Testis (tissue), 2 donors: ENCODE data around the gene ZNRF3.

Source experiments
- POLR2A ChIP-seq: fragments of 450-650 bp; IDR thresholded peaks from one replicate; pipeline ENCODE4 v1.6.1; 2017; ENCODE audit warnings: antibody characterized with exemption, mild to moderate bottlenecking, moderate library complexity
- TF ChIP-seq, protein P1 (sequence below), 3 experiments: fragments of 450-650 bp in 2 of 3; fragments of 200-600 bp in 1 of 3; sonication (generic) in 1 of 3; IDR thresholded peaks; one replicate each; pipeline ENCODE4 v1.5.1; 2016 to 2019; ENCODE audit warnings: antibody characterized with exemption in 3 of 3, mild to moderate bottlenecking in 2 of 3, moderate library complexity in 1 of 3

DNA sequence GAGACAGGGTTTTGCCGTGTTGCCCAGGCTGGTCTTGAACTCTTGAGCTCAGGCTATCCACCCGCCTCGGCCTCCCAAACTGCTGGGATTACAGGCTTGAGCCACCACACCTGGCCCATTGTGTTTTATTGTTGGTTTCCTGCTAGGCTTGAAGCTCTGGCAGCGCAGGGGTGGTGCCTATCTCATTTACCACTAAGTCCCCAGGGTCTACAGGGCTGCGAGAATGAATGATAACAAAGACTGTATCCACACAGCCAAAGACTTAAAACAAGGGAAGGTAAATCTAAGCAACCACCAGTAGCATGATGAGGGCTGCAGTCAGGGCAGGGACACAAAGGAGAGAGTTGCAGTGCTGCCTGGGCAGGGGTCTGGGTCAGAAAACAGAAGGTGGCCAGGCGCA is 45.7 kb upstream of the ZNRF3 start:
- TF ChIP-seq, protein P1, sequence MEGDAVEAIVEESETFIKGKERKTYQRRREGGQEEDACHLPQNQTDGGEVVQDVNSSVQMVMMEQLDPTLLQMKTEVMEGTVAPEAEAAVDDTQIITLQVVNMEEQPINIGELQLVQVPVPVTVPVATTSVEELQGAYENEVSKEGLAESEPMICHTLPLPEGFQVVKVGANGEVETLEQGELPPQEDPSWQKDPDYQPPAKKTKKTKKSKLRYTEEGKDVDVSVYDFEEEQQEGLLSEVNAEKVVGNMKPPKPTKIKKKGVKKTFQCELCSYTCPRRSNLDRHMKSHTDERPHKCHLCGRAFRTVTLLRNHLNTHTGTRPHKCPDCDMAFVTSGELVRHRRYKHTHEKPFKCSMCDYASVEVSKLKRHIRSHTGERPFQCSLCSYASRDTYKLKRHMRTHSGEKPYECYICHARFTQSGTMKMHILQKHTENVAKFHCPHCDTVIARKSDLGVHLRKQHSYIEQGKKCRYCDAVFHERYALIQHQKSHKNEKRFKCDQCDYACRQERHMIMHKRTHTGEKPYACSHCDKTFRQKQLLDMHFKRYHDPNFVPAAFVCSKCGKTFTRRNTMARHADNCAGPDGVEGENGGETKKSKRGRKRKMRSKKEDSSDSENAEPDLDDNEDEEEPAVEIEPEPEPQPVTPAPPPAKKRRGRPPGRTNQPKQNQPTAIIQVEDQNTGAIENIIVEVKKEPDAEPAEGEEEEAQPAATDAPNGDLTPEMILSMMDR (IDR thresholded peaks at IDR 0.05) = no peak
- no peak for TF ChIP-seq POLR2A
